ENCODE results near the gene ZNF672. TPM values are rescaled to one million over a fixed set of nuclear protein-coding genes. Genes with fewer than 3 reads are reported as not detected.
A peak's percentile ranks its signal among the peaks of the same experiment; 100 is the strongest.
"Not testable (repeated sequence)": the region's sequence is repeated elsewhere in the genome, so short reads cannot be mapped to it uniquely, and the experiment has no call there.

The ZNF672 gene
- total and polyA plus RNA-seq, 2 donors = 16.8 to 23.7 TPM

DNA sequence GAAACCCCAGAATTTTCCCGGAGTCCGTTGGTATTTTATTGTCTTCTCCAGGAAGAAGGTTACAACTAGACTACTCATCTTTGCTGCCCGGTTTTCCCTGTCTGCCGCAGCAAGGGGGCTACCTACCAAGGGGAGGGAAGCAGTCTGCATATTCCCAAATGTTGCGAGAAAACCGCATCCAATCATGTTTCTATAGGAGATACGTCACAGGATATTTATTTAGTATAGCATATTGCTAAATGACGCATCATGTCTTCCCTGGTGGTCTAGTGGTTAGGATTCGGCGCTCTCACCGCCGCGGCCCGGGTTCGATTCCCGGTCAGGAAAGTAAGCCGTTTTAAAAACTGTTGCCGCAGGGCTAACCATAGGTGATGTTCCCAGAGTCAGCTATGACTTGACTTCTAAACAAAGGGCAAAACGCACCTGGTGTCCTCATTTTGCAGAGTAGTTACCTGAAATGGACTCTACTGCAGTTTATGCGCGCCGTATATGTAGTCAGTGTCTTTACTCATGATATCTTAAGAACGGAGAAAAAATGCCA, 36.0 kb downstream of the ZNF672 start:
- Histone ChIP-seq H3K27me3 (ENCODE audit: control insufficient read depth in 2 of 2, insufficient read depth in 1 of 2, low read length in 1 of 2) (no peaks in the 10 kb centered on the region), H3K4me1 (ENCODE audit: control insufficient read depth in 2 of 2, insufficient read depth in 2 of 2, low read length in 2 of 2) (peaks cover 0 to 8% of the 10 kb centered on the region in 2 donors), H3K36me3 (ENCODE audit: control insufficient read depth in 2 of 2, insufficient read depth in 2 of 2, low read length in 1 of 2) (no peaks in the 10 kb centered on the region), H3K9me3 (ENCODE audit: control insufficient read depth in 2 of 2, insufficient read depth in 1 of 2, low read length in 1 of 2) (no peaks in the 10 kb centered on the region), H3K27ac (ENCODE audit: low read depth in 1 of 2, low read length in 1 of 2) (peak overlapping the region; percentile 91 to 94), H3K4me3 (ENCODE audit: low read length in 2 of 2) (peak overlapping the region; percentile 76 to 77)
- WGBS = 10% methylated on average over 23 of the region's 23 CpGs
- DNase-seq (ENCODE audit: low read depth in 6 of 9, low spot score in 9 of 9) = peak; percentile 71 to 93 (median 79)

DNA sequence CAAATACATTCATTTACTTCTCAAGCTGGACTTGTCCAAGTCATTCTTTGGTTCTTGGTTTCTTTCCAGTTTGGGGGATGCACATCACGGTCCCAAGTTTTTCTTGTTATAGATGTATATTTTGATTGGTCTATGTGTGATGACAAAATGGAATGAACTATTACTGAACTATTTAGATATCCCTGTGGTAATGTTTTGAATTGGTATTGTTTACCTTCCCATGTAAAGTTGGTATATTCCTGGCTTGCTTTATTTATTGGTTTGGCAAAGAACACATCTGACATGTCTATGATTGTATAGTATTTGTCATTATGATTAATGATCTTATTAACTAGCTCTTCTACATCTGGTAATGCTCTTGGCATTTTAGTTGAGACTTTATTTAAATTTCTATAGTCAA, 43.2 kb downstream of the ZNF672 start:
- no peak overlapping the region for H3K4me3 ChIP-seq (ENCODE audit: low read length in 2 of 2)
- no peaks in the 10 kb centered on the region for H3K36me3 ChIP-seq (ENCODE audit: control insufficient read depth in 2 of 2, insufficient read depth in 2 of 2, low read length in 1 of 2)
- H3K4me1 ChIP-seq (ENCODE audit: control insufficient read depth in 2 of 2, insufficient read depth in 2 of 2, low read length in 2 of 2) = no peaks in the 10 kb centered on the region
- DNase-seq (ENCODE audit: low read depth in 6 of 9, low spot score in 9 of 9) = no peak
- WGBS = 97% methylated on average over 1 of the region's 1 CpG
- no peaks in the 10 kb centered on the region for H3K9me3 ChIP-seq (ENCODE audit: control insufficient read depth in 2 of 2, insufficient read depth in 1 of 2, low read length in 1 of 2)
- H3K27me3 ChIP-seq (ENCODE audit: control insufficient read depth in 2 of 2, insufficient read depth in 1 of 2, low read length in 1 of 2) = no peaks in the 10 kb centered on the region
- no peak overlapping the region for H3K27ac ChIP-seq (ENCODE audit: low read depth in 1 of 2, low read length in 1 of 2)

- not testable (repeated sequence) for H3K4me1 ChIP-seq (ENCODE audit: control insufficient read depth in 2 of 2, insufficient read depth in 2 of 2, low read length in 2 of 2); H3K4me3 ChIP-seq (ENCODE audit: low read length in 2 of 2); DNase-seq (ENCODE audit: low read depth in 6 of 9, low spot score in 9 of 9); H3K36me3 ChIP-seq (ENCODE audit: control insufficient read depth in 2 of 2, insufficient read depth in 2 of 2, low read length in 1 of 2); H3K27me3 ChIP-seq (ENCODE audit: control insufficient read depth in 2 of 2, insufficient read depth in 1 of 2, low read length in 1 of 2); H3K27ac ChIP-seq (ENCODE audit: low read depth in 1 of 2, low read length in 1 of 2); H3K9me3 ChIP-seq (ENCODE audit: control insufficient read depth in 2 of 2, insufficient read depth in 1 of 2, low read length in 1 of 2)
- 80% methylated on average over 7 of the region's 7 CpGs for WGBS
Measured at GRCh38 chr1:248882427-248882826, 44.4 kb downstream of the ZNF672 start.

DNA sequence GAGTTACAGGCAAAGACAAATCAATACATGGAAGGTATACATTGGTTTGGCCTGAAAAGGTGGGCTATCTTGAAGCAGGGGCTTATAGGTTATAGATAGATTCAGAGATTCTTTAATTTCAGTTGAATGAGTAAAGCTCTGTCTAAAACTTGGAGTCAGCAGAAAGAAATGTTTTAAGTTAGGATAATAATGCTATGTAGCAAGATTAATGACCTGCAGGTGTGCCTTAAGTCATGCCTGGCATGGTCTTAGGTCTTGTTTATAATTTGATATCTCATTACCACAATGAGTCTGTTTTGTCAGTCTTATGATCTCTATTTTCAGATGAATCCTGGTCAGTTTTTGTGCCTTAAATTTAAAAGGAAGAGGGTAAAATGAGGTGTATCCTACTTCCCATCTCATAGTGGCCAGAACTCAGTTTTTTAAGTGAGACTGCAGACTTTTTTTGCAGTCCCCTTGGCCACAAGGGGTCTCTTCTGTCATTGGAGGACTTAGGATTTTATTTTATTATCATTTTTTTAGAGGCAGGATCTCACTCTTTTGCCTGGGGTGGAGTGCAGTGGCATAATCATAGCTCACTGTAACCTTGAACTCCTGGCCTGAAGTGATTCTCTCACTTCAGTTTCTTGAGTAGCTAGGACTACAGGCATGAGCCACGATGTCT, 46.7 kb downstream of the ZNF672 start:
- H3K4me1 ChIP-seq (ENCODE audit: control insufficient read depth in 2 of 2, insufficient read depth in 2 of 2, low read length in 2 of 2) = no peaks in the 10 kb centered on the region
- no peaks in the 10 kb centered on the region for H3K27me3 ChIP-seq (ENCODE audit: control insufficient read depth in 2 of 2, insufficient read depth in 1 of 2, low read length in 1 of 2)
- H3K27ac ChIP-seq (ENCODE audit: low read depth in 1 of 2, low read length in 1 of 2) = no peak overlapping the region
- no peaks in the 10 kb centered on the region for H3K36me3 ChIP-seq (ENCODE audit: control insufficient read depth in 2 of 2, insufficient read depth in 2 of 2, low read length in 1 of 2)
- 91% methylated on average over 1 of the region's 1 CpG for WGBS
- no peaks in the 10 kb centered on the region for H3K9me3 ChIP-seq (ENCODE audit: control insufficient read depth in 2 of 2, insufficient read depth in 1 of 2, low read length in 1 of 2)
- no peak overlapping the region for H3K4me3 ChIP-seq (ENCODE audit: low read length in 2 of 2)
- no peak for DNase-seq (ENCODE audit: low read depth in 6 of 9, low spot score in 9 of 9)

- H3K4me1 ChIP-seq (ENCODE audit: control insufficient read depth in 2 of 2, insufficient read depth in 2 of 2, low read length in 2 of 2) = no peaks in the 10 kb centered on the region
- no peaks in the 10 kb centered on the region for H3K36me3 ChIP-seq (ENCODE audit: control insufficient read depth in 2 of 2, insufficient read depth in 2 of 2, low read length in 1 of 2)
- H3K4me3 ChIP-seq (ENCODE audit: low read length in 2 of 2) = no peak overlapping the region
- H3K27ac ChIP-seq (ENCODE audit: low read depth in 1 of 2, low read length in 1 of 2) = no peak overlapping the region
- H3K9me3 ChIP-seq (ENCODE audit: control insufficient read depth in 2 of 2, insufficient read depth in 1 of 2, low read length in 1 of 2) = no peaks in the 10 kb centered on the region
- 91% methylated on average over 1 of the region's 1 CpG for WGBS
- H3K27me3 ChIP-seq (ENCODE audit: control insufficient read depth in 2 of 2, insufficient read depth in 1 of 2, low read length in 1 of 2) = no peaks in the 10 kb centered on the region
- DNase-seq (ENCODE audit: low read depth in 6 of 9, low spot score in 9 of 9) = no peak
Measured at GRCh38 chr1:248885646-248886045, 47.6 kb downstream of the ZNF672 start.

DNA sequence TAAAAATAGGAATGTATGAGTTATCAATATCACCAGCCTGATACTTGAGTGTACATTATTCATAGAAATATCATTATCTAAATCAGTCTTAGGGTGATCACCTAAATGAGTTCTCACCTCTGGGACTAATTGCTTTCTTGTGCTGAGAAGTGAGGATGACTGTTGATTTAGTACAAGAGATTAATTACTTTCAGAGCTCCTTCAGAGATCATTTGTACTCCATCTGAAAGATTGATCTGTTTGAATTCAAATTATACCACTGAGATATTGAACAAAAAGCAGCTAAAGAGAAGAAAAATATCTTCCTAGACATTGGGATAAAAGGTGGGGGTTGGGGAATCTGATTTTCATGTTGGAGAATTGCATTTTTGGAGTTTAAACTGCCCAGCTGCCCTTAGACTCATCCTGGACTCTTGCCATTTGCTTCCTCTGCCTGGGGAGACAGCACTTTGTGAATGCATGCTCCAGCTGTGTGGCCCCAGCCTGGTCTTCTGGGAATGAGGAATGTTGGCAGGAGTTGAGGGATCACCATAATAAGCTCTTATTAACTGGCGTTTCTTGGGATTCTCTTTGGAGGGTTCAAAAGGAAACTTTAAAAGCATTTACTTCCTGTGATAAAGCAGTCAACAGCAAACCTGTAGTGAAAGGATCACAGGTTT, 48.3 kb downstream of the ZNF672 start:
- Histone ChIP-seq H3K9me3 (ENCODE audit: control insufficient read depth in 2 of 2, insufficient read depth in 1 of 2, low read length in 1 of 2) (no peaks in the 10 kb centered on the region), H3K36me3 (ENCODE audit: control insufficient read depth in 2 of 2, insufficient read depth in 2 of 2, low read length in 1 of 2) (no peaks in the 10 kb centered on the region), H3K27me3 (ENCODE audit: control insufficient read depth in 2 of 2, insufficient read depth in 1 of 2, low read length in 1 of 2) (no peaks in the 10 kb centered on the region), H3K4me1 (ENCODE audit: control insufficient read depth in 2 of 2, insufficient read depth in 2 of 2, low read length in 2 of 2) (no peaks in the 10 kb centered on the region), H3K27ac (ENCODE audit: low read depth in 1 of 2, low read length in 1 of 2) (peak overlapping the region in 1 of 2 donors; percentile 25), H3K4me3 (ENCODE audit: low read length in 2 of 2) (no peak overlapping the region)
- 48% methylated on average over 1 of the region's 1 CpG for WGBS
- DNase-seq (ENCODE audit: low read depth in 6 of 9, low spot score in 9 of 9) = no peak

DNA sequence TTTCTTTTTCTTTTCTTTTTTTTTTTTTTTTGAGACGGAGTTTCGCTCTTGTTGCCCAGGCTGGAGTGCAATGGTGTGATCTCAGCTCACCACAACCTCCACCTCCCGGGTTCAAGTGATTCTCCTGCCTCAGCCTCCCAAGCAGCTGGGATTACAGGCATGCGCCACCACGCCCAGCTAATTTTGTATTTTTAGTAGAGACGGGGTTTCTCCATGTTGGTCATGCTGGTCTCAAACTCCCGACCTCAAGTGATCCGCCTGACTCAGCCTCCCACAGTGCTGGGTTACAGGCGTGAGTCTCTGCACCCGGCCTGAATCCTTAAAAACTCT, 51.9 kb downstream of the ZNF672 start:
- H3K36me3 ChIP-seq (ENCODE audit: control insufficient read depth in 2 of 2, insufficient read depth in 2 of 2, low read length in 1 of 2) = not testable (repeated sequence)
- WGBS = 92% methylated on average over 10 of the region's 10 CpGs

GRCh38 chr1:248890549-248891498, 52.8 kb downstream of the ZNF672 start:
- no peaks in the 10 kb centered on the region for H3K4me1 ChIP-seq (ENCODE audit: control insufficient read depth in 2 of 2, insufficient read depth in 2 of 2, low read length in 2 of 2)
- no peaks in the 10 kb centered on the region for H3K27me3 ChIP-seq (ENCODE audit: control insufficient read depth in 2 of 2, insufficient read depth in 1 of 2, low read length in 1 of 2)
- no peak overlapping the region for H3K4me3 ChIP-seq (ENCODE audit: low read length in 2 of 2)
- H3K27ac ChIP-seq (ENCODE audit: low read depth in 1 of 2, low read length in 1 of 2) = no peak overlapping the region
- DNase-seq (ENCODE audit: low read depth in 6 of 9, low spot score in 9 of 9) = no peak
- WGBS = 94% methylated on average over 9 of the region's 9 CpGs
- no peaks in the 10 kb centered on the region for H3K9me3 ChIP-seq (ENCODE audit: control insufficient read depth in 2 of 2, insufficient read depth in 1 of 2, low read length in 1 of 2)
- no peaks in the 10 kb centered on the region for H3K36me3 ChIP-seq (ENCODE audit: control insufficient read depth in 2 of 2, insufficient read depth in 2 of 2, low read length in 1 of 2)

More for the DNA sequence above, 51.9 kb downstream of the ZNF672 start:
- H3K9me3 ChIP-seq (ENCODE audit: control insufficient read depth in 2 of 2, insufficient read depth in 1 of 2, low read length in 1 of 2); H3K27ac ChIP-seq (ENCODE audit: low read depth in 1 of 2, low read length in 1 of 2); H3K27me3 ChIP-seq (ENCODE audit: control insufficient read depth in 2 of 2, insufficient read depth in 1 of 2, low read length in 1 of 2); DNase-seq (ENCODE audit: low read depth in 6 of 9, low spot score in 9 of 9); H3K4me1 ChIP-seq (ENCODE audit: control insufficient read depth in 2 of 2, insufficient read depth in 2 of 2, low read length in 2 of 2); H3K4me3 ChIP-seq (ENCODE audit: low read length in 2 of 2): not testable (repeated sequence)

DNA sequence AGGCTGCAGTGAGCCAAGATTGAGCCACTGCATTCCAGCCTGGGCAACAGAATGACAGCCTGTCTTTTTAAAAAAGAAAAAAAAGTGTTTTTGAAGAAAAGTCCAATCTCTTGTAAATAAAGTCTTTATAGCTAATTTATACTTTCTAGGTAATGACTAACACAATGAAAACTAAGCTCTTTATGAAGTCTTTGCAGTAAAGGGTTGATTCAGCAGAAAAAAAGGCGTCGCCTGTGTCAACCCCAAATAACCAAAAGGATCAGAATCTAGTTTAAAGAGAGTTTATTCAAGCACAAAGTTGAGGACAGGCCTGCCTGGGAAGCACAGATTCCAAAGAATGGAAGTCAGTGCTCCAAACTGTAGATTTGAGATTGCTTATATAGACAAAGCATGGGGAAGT, 53.7 kb downstream of the ZNF672 start:
- 98% methylated on average over 2 of the region's 2 CpGs for WGBS
- Histone ChIP-seq H3K27me3 (ENCODE audit: control insufficient read depth in 2 of 2, insufficient read depth in 1 of 2, low read length in 1 of 2) (no peaks in the 10 kb centered on the region), H3K9me3 (ENCODE audit: control insufficient read depth in 2 of 2, insufficient read depth in 1 of 2, low read length in 1 of 2) (no peaks in the 10 kb centered on the region), H3K36me3 (ENCODE audit: control insufficient read depth in 2 of 2, insufficient read depth in 2 of 2, low read length in 1 of 2) (no peaks in the 10 kb centered on the region), H3K4me1 (ENCODE audit: control insufficient read depth in 2 of 2, insufficient read depth in 2 of 2, low read length in 2 of 2) (no peaks in the 10 kb centered on the region), H3K4me3 (ENCODE audit: low read length in 2 of 2) (no peak overlapping the region), H3K27ac (ENCODE audit: low read depth in 1 of 2, low read length in 1 of 2) (no peak overlapping the region)
- DNase-seq (ENCODE audit: low read depth in 6 of 9, low spot score in 9 of 9) = no peak
